ENCODE results near the gene NPHP3. TPM values are rescaled to one million over a fixed set of nuclear protein-coding genes. Genes with fewer than 3 reads are reported as not detected.

NPHP3 gene
- total and polyA plus RNA-seq, 2 donors: 13.0 to 104 TPM

GRCh38 chr3:132720228-132720627 lies 2.0 kb downstream of the NPHP3 start:
- no peak overlapping the region for H3K4me3 ChIP-seq (ENCODE audit: low read depth, low read length)
- peaks cover 2% of the 10 kb centered on the region for H3K36me3 ChIP-seq (ENCODE audit: insufficient read depth)
- no peak for DNase-seq (ENCODE audit: extremely low spot score)
- WGBS: 67% methylated on average over 6 of the region's 6 CpGs
- no peak overlapping the region for H3K27ac ChIP-seq (ENCODE audit: low read depth)
- no peaks in the 10 kb centered on the region for H3K4me1 ChIP-seq (ENCODE audit: insufficient read depth)

- H3K36me3 ChIP-seq (ENCODE audit: insufficient read depth): peaks cover 5% of the 10 kb centered on the region
- no peak overlapping the region for H3K4me3 ChIP-seq (ENCODE audit: low read depth, low read length)
- no peak for DNase-seq (ENCODE audit: extremely low spot score)
Measured at GRCh38 chr3:132716372-132716771, 5.8 kb downstream of the NPHP3 start.

GRCh38 chr3:132713977-132714727 lies 8.1 kb downstream of the NPHP3 start:
- Histone ChIP-seq H3K36me3 (ENCODE audit: insufficient read depth) (peaks cover 9% of the 10 kb centered on the region), H3K4me3 (ENCODE audit: low read depth, low read length) (no peak overlapping the region), H3K27ac (ENCODE audit: low read depth) (no peak overlapping the region), H3K4me1 (ENCODE audit: insufficient read depth) (no peaks in the 10 kb centered on the region)
- no peak for DNase-seq (ENCODE audit: extremely low spot score)
- WGBS: 84% methylated on average over 5 of the region's 5 CpGs

More at GRCh38 chr3:132716372-132716771, 5.8 kb downstream of the NPHP3 start:
- Histone ChIP-seq H3K27ac (ENCODE audit: low read depth) (no peak overlapping the region), H3K4me1 (ENCODE audit: insufficient read depth) (no peaks in the 10 kb centered on the region)

GRCh38 chr3:132710311-132710710 lies 11.9 kb downstream of the NPHP3 start:
- Histone ChIP-seq H3K27ac (ENCODE audit: low read depth) (no peak overlapping the region), H3K36me3 (ENCODE audit: insufficient read depth) (peaks cover 7% of the 10 kb centered on the region), H3K4me3 (ENCODE audit: low read depth, low read length) (no peak overlapping the region), H3K4me1 (ENCODE audit: insufficient read depth) (no peaks in the 10 kb centered on the region)
- 94% methylated on average over 6 of the region's 6 CpGs for WGBS
- DNase-seq (ENCODE audit: extremely low spot score): no peak

GRCh38 chr3:132709761-132710160 lies 12.4 kb downstream of the NPHP3 start:
- no peak overlapping the region for H3K4me3 ChIP-seq (ENCODE audit: low read depth, low read length)
- peaks cover 7% of the 10 kb centered on the region for H3K36me3 ChIP-seq (ENCODE audit: insufficient read depth)
- no peak overlapping the region for H3K27ac ChIP-seq (ENCODE audit: low read depth)
- no peak for DNase-seq (ENCODE audit: extremely low spot score)
- no peaks in the 10 kb centered on the region for H3K4me1 ChIP-seq (ENCODE audit: insufficient read depth)
- 91% methylated on average over 5 of the region's 5 CpGs for WGBS

GRCh38 chr3:132703733-132704132 lies 18.5 kb downstream of the NPHP3 start:
- no peak overlapping the region for H3K4me3 ChIP-seq (ENCODE audit: low read depth, low read length)
- no peaks in the 10 kb centered on the region for H3K36me3 ChIP-seq (ENCODE audit: insufficient read depth)
- no peak for DNase-seq (ENCODE audit: extremely low spot score)
- 53% methylated on average over 2 of the region's 2 CpGs for WGBS
- no peaks in the 10 kb centered on the region for H3K4me1 ChIP-seq (ENCODE audit: insufficient read depth)
- H3K27ac ChIP-seq (ENCODE audit: low read depth): no peak overlapping the region

- Histone ChIP-seq H3K4me3 (ENCODE audit: low read depth, low read length) (no peak overlapping the region), H3K4me1 (ENCODE audit: insufficient read depth) (no peaks in the 10 kb centered on the region), H3K27ac (ENCODE audit: low read depth) (no peak overlapping the region), H3K36me3 (ENCODE audit: insufficient read depth) (peaks cover 9% of the 10 kb centered on the region)
- no peak for DNase-seq (ENCODE audit: extremely low spot score)
- 96% methylated on average over 1 of the region's 1 CpG for WGBS
Measured at GRCh38 chr3:132695422-132695821, 26.8 kb downstream of the NPHP3 start.

GRCh38 chr3:132694991-132695390 lies 27.2 kb downstream of the NPHP3 start:
- Histone ChIP-seq H3K4me3 (ENCODE audit: low read depth, low read length) (no peak overlapping the region), H3K4me1 (ENCODE audit: insufficient read depth) (no peaks in the 10 kb centered on the region), H3K27ac (ENCODE audit: low read depth) (no peak overlapping the region), H3K36me3 (ENCODE audit: insufficient read depth) (peaks cover 10% of the 10 kb centered on the region)
- no peak for DNase-seq (ENCODE audit: extremely low spot score)
- 88% methylated on average over 4 of the region's 4 CpGs for WGBS

GRCh38 chr3:132690040-132690439 lies 32.2 kb downstream of the NPHP3 start:
- Histone ChIP-seq H3K4me1 (ENCODE audit: insufficient read depth) (no peaks in the 10 kb centered on the region), H3K4me3 (ENCODE audit: low read depth, low read length) (no peak overlapping the region), H3K36me3 (ENCODE audit: insufficient read depth) (peaks cover 6% of the 10 kb centered on the region), H3K27ac (ENCODE audit: low read depth) (no peak overlapping the region)
- WGBS: 79% methylated on average over 4 of the region's 4 CpGs
- no peak for DNase-seq (ENCODE audit: extremely low spot score)

- Histone ChIP-seq H3K36me3 (ENCODE audit: insufficient read depth) (no peaks in the 10 kb centered on the region), H3K4me1 (ENCODE audit: insufficient read depth) (no peaks in the 10 kb centered on the region), H3K4me3 (ENCODE audit: low read depth, low read length) (no peak overlapping the region), H3K27ac (ENCODE audit: low read depth) (no peak overlapping the region)
- DNase-seq (ENCODE audit: extremely low spot score): no peak
Measured at GRCh38 chr3:132682201-132682600, 40.0 kb downstream of the NPHP3 start.

GRCh38 chr3:132681421-132681820 lies 40.8 kb downstream of the NPHP3 start:
- Histone ChIP-seq H3K4me1 (ENCODE audit: insufficient read depth) (no peaks in the 10 kb centered on the region), H3K4me3 (ENCODE audit: low read depth, low read length) (no peak overlapping the region), H3K27ac (ENCODE audit: low read depth) (no peak overlapping the region), H3K36me3 (ENCODE audit: insufficient read depth) (no peaks in the 10 kb centered on the region)
- WGBS: 97% methylated on average over 3 of the region's 3 CpGs
- no peak for DNase-seq (ENCODE audit: extremely low spot score)

- H3K4me1 ChIP-seq (ENCODE audit: insufficient read depth): no peaks in the 10 kb centered on the region
- no peak for DNase-seq (ENCODE audit: extremely low spot score)
- WGBS: 91% methylated on average over 5 of the region's 5 CpGs
- no peaks in the 10 kb centered on the region for H3K36me3 ChIP-seq (ENCODE audit: insufficient read depth)
- H3K27ac ChIP-seq (ENCODE audit: low read depth): no peak overlapping the region
- H3K4me3 ChIP-seq (ENCODE audit: low read depth, low read length): no peak overlapping the region
Measured at GRCh38 chr3:132679911-132680310, 42.3 kb downstream of the NPHP3 start.

GRCh38 chr3:132675408-132675807 lies 46.8 kb downstream of the NPHP3 start:
- DNase-seq (ENCODE audit: extremely low spot score): no peak
- Histone ChIP-seq H3K27ac (ENCODE audit: low read depth) (no peak overlapping the region), H3K4me3 (ENCODE audit: low read depth, low read length) (no peak overlapping the region), H3K4me1 (ENCODE audit: insufficient read depth) (no peaks in the 10 kb centered on the region), H3K36me3 (ENCODE audit: insufficient read depth) (peaks cover 1% of the 10 kb centered on the region)

- Histone ChIP-seq H3K4me3 (ENCODE audit: low read depth, low read length) (no peak overlapping the region), H3K27ac (ENCODE audit: low read depth) (no peak overlapping the region), H3K4me1 (ENCODE audit: insufficient read depth) (no peaks in the 10 kb centered on the region), H3K36me3 (ENCODE audit: insufficient read depth) (no peaks in the 10 kb centered on the region)
- 95% methylated on average over 5 of the region's 5 CpGs for WGBS
- no peak for DNase-seq (ENCODE audit: extremely low spot score)
Measured at GRCh38 chr3:132669256-132669777, 52.9 kb downstream of the NPHP3 start.
